RWPE2 (cell line): Measurements from ENCODE around the gene CDK17.

Experiments used
- ATAC-seq: fragments of 200-7000 bp; cut with Tn5 transposase; 3 replicates; pipeline ENCODE4 v1.9.1; 2021; ENCODE audit warnings: low read depth
- DNase-seq: peaks from one replicate; pipeline ENCODE4 v3.0.0-alpha.2; 2020; ENCODE audit warnings: low spot score
- H3K27ac ChIP-seq: fragments of 450-650 bp; 2 replicates; pipeline ENCODE4 v1.5.1; 2017; ENCODE audit warnings: mild to moderate bottlenecking; ENCODE audit not compliant: poor library complexity, severe bottlenecking
- H3K27me3 ChIP-seq: fragments of 250-450 bp; sonication (Bioruptor Pico); 2 replicates; pipeline ENCODE4 v1.5.1; 2021; ENCODE audit warnings: mild to moderate bottlenecking, moderate library complexity; ENCODE audit not compliant: insufficient read depth, poor library complexity, severe bottlenecking
- H3K36me3 ChIP-seq: fragments of 250-450 bp; sonication (Bioruptor Pico); 2 replicates; pipeline ENCODE4 v1.5.1; 2020; ENCODE audit warnings: low read depth, mild to moderate bottlenecking, moderate library complexity
- H3K4me1 ChIP-seq: fragments of 250-450 bp; sonication (Bioruptor Pico); 2 replicates; pipeline ENCODE4 v1.5.1; 2021; ENCODE audit warnings: mild to moderate bottlenecking, moderate library complexity; ENCODE audit not compliant: insufficient read depth, poor library complexity, severe bottlenecking
- H3K4me3 ChIP-seq: fragments of 250-450 bp; sonication (Bioruptor Pico); 2 replicates; pipeline ENCODE4 v1.5.1; 2021; ENCODE audit warnings: mild to moderate bottlenecking, moderate library complexity; ENCODE audit not compliant: severe bottlenecking
- H3K9me3 ChIP-seq: fragments of 250-450 bp; sonication (Bioruptor Pico); 2 replicates; pipeline ENCODE4 v1.5.1; 2021; ENCODE audit warnings: mild to moderate bottlenecking, moderate library complexity; ENCODE audit not compliant: severe bottlenecking
- TF ChIP-seq, protein P1 (sequence below): fragments of 450-650 bp; IDR thresholded peaks from one replicate; pipeline ENCODE4 v1.5.1; 2017; ENCODE audit warnings: mild to moderate bottlenecking, moderate library complexity; ENCODE audit not compliant: poor library complexity, severe bottlenecking

Gene CDK17

DNA sequence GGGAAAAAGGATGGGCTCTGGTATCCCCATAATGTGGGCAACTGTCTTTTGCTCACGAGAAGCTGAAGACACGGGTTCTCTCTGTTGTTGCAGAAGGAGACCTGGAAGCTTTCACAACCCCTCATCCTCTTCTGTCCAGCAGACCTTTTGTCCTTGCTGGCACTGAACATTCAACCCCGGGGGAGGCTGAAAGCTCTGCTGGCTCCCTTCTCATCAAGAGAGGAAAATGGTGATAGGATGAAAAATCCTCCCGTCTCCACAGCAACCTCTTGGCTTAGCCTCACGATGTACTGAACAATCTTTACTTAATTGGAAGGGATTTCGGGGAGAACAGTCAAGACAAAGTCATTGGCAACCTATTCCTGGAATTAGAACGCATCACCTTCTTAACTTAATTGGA, 167.1 kb downstream of the CDK17 start:
- H3K4me1 ChIP-seq, result peaks cover 32% of the 10 kb centered on the region

DNA sequence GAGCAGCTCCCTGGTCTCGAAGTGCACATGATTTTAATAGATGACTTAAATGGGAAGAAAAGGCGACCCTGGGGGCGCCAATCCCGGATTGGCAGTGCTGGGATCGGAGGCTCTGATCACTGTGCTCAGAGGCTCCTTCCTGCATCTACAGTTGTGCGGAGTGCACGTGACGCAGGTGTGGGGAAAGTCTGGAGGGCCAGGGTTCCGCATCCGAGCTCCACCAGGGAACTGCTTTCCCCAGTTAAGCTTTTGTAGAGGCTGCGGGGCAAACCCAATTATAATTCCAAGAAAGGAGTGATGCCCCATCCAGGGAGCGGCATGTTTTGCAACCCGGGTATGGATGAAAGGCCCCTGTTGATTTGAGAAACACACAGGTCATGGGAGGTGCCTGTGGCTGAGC, 169.6 kb downstream of the CDK17 start:
- ATAC-seq (no peak), DNase-seq (peak; percentile 25)
- Histone ChIP-seq H3K9me3 (no peaks in the 10 kb centered on the region), H3K27ac (no peak overlapping the region), H3K4me1 (peaks cover 18% of the 10 kb centered on the region), H3K36me3 (peaks cover 67% of the 10 kb centered on the region), H3K27me3 (no peaks in the 10 kb centered on the region), H3K4me3 (no peak overlapping the region)
- TF ChIP-seq, protein P1, sequence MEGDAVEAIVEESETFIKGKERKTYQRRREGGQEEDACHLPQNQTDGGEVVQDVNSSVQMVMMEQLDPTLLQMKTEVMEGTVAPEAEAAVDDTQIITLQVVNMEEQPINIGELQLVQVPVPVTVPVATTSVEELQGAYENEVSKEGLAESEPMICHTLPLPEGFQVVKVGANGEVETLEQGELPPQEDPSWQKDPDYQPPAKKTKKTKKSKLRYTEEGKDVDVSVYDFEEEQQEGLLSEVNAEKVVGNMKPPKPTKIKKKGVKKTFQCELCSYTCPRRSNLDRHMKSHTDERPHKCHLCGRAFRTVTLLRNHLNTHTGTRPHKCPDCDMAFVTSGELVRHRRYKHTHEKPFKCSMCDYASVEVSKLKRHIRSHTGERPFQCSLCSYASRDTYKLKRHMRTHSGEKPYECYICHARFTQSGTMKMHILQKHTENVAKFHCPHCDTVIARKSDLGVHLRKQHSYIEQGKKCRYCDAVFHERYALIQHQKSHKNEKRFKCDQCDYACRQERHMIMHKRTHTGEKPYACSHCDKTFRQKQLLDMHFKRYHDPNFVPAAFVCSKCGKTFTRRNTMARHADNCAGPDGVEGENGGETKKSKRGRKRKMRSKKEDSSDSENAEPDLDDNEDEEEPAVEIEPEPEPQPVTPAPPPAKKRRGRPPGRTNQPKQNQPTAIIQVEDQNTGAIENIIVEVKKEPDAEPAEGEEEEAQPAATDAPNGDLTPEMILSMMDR, result no peak

More for the DNA sequence above, 167.1 kb downstream of the CDK17 start:
- H3K9me3 ChIP-seq, result no peaks in the 10 kb centered on the region
- ATAC-seq (no peak), DNase-seq (peak; percentile 6)
- no peak overlapping the region for H3K4me3 ChIP-seq
- TF ChIP-seq, protein P1, result no peak
- H3K27me3 ChIP-seq, result no peaks in the 10 kb centered on the region
- H3K36me3 ChIP-seq, result peaks cover 61% of the 10 kb centered on the region
- H3K27ac ChIP-seq, result no peak overlapping the region

DNA sequence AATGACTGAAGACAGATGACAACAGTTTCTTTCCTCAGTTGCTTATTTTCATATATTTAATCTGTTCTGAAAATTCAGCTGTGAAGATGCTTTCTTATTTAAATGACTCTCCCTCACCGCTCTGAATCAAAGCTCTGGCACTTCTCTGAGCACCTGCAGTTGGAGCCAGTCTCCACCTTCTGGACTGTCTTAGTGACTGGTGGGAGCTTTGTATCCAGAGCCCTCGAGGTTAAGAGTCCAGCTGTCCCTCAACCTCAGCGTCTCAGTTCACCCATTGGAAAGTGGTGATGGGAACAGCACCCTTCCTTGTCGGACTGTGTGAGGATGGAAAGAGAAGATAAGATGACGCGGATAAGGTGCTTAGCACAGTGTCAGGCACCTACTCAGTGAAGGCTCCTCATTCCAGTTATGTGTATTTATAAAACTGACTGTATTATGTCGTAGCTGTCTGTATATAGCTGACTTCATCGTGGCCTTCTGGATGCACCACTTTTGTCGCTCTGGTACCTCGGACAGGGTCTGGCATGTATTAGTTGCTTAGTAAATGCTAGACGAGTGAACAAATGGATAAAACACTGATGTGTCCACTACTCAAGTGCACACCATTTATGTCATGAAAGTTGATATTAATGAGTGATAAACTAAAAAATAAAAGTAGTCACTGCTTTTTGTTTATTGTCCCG, 171.5 kb downstream of the CDK17 start:
- peak; percentile 12 for DNase-seq
- peaks cover 81% of the 10 kb centered on the region for H3K36me3 ChIP-seq
- H3K4me3 ChIP-seq, result no peak overlapping the region
- ATAC-seq, result peak; percentile 24
- peak overlapping the region; percentile 57 for H3K27ac ChIP-seq
- H3K27me3 ChIP-seq, result no peaks in the 10 kb centered on the region
- TF ChIP-seq, protein P1, result no peak
- H3K4me1 ChIP-seq, result peaks cover 18% of the 10 kb centered on the region
- no peaks in the 10 kb centered on the region for H3K9me3 ChIP-seq
